ENCODE data around the gene ASB15.

GRCh38 chr7:123632808-123633207 lies 31.2 kb downstream of the ASB15 start:
- TF ChIP-seq CTCF (IDR thresholded peaks at IDR 0.05) (no peak), POLR2A (IDR thresholded peaks at IDR 0.05) (no peak)

Data from esophagus squamous epithelium (tissue), 4 donors.